ENCODE results near the gene CTNNBL1.

CTNNBL1 gene

DNA sequence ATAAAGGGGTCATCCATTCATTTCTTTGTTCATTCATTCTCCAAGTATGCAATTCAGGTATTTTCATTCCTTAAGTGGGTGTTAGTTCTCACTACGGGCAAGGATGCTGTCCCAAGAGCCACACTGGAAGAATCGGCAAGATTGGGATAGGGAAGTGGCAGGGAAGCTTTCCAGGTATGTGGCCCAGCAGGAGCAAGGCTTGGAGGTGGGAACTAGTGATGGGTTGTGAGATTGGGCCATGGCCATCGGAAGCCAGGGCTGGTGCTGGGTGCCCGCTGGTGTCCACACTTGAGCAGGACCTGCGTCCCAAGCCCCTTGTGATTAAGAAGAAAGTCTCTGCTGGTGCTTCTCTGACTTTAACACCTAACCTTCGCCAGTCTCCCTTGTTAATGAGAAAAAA is 224.2 kb downstream of the CTNNBL1 start:
- no peak for DNase-seq
- Mint-ChIP-seq H3K36me3 (ENCODE audit: low read depth) (no peaks in the 10 kb centered on the region), H3K4me1 (ENCODE audit: low read depth) (peaks cover 28% of the 10 kb centered on the region), H3K27ac (no peak overlapping the region), H3K27me3 (peaks cover 53% of the 10 kb centered on the region), H3K4me3 (no peak overlapping the region), H3K9me3 (no peaks in the 10 kb centered on the region)

DNA sequence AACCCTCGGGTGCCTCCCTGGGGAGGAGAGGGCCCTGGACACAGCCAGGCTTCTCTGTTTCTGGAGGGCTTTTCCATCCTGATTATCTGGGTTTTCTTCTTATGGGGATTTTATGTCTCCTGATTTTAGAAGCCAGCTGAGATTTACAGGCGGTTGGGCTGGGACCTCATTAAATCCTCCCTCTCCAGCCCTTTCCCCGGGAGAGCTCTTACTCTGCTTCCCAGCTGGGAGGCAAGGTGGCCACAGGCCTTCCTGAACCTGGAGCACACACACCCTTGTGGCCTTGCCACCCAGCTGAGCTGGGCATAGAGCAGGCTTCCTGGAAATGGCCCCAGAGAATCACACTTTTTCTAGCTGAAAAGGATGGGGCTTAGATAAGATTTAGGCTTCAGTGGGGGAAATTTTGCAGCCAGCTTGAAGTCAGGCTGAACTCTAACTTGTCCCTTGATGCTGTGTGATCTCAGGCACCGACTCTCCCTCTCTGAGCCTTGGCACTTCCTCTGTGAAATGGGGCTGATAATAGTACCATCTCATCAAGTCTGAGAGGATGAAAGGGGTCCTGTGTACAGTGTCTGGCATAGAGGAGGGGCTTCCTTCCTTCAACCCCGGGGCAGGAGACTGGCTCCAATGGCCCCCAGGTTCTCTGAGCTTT is 225.7 kb downstream of the CTNNBL1 start:
- Mint-ChIP-seq H3K36me3 (ENCODE audit: low read depth) (no peaks in the 10 kb centered on the region), H3K9me3 (no peaks in the 10 kb centered on the region), H3K4me1 (ENCODE audit: low read depth) (peaks cover 23% of the 10 kb centered on the region), H3K27me3 (peaks cover 40% of the 10 kb centered on the region), H3K27ac (no peak overlapping the region), H3K4me3 (no peak overlapping the region)
- no peak for DNase-seq

GRCh38 chr20:37920270-37920669 is 226.4 kb downstream of the CTNNBL1 start:
- Mint-ChIP-seq H3K4me3 (no peak overlapping the region), H3K27me3 (peaks cover 35% of the 10 kb centered on the region), H3K36me3 (ENCODE audit: low read depth) (no peaks in the 10 kb centered on the region), H3K4me1 (ENCODE audit: low read depth) (peaks cover 18% of the 10 kb centered on the region), H3K27ac (no peak overlapping the region), H3K9me3 (no peaks in the 10 kb centered on the region)
- no peak for DNase-seq

DNA sequence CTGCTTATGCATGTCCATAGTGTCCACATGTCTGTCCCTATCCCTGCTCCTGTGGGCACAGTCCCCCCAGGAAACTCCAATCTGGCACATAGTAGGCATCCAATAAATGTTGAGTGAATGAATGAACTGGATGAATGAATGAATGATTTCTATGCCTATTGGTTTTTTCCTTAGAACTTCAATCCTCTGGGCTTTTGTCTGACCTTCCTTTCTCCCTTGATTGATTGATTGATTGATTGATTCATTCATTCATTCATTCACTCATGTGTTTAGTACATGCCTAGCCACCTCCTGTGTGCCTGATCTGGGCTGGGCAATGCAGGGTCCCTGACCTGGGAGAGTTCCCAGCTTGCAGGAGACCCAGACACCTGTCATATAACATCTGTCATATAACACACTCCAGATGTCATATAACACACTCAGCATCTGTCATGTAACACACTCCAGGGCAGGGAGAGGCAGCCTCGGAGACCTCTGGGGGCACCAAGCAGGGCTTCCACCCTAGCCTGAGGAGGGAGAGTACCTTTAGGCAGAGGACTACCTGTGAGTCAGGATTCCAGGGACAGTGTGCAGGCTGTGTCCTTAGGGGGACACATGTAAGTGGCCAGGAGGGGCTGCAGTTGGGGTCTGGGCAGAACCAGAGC is 227.0 kb downstream of the CTNNBL1 start:
- Mint-ChIP-seq H3K27me3 (peaks cover 33% of the 10 kb centered on the region), H3K9me3 (no peaks in the 10 kb centered on the region), H3K4me1 (ENCODE audit: low read depth) (peaks cover 17% of the 10 kb centered on the region), H3K4me3 (no peak overlapping the region), H3K36me3 (ENCODE audit: low read depth) (no peaks in the 10 kb centered on the region), H3K27ac (no peak overlapping the region)
- DNase-seq = no peak

GRCh38 chr20:37921341-37921929 is 227.6 kb downstream of the CTNNBL1 start:
- DNase-seq = no peak
- H3K27ac Mint-ChIP-seq = peak overlapping the region; percentile 58
- H3K4me3 Mint-ChIP-seq = no peak overlapping the region
- H3K36me3 Mint-ChIP-seq (ENCODE audit: low read depth) = no peaks in the 10 kb centered on the region
- H3K27me3 Mint-ChIP-seq = peaks cover 27% of the 10 kb centered on the region
- H3K4me1 Mint-ChIP-seq (ENCODE audit: low read depth) = peaks cover 16% of the 10 kb centered on the region
- H3K9me3 Mint-ChIP-seq = no peaks in the 10 kb centered on the region
